ENCODE data around the gene CAPN5.

DNA sequence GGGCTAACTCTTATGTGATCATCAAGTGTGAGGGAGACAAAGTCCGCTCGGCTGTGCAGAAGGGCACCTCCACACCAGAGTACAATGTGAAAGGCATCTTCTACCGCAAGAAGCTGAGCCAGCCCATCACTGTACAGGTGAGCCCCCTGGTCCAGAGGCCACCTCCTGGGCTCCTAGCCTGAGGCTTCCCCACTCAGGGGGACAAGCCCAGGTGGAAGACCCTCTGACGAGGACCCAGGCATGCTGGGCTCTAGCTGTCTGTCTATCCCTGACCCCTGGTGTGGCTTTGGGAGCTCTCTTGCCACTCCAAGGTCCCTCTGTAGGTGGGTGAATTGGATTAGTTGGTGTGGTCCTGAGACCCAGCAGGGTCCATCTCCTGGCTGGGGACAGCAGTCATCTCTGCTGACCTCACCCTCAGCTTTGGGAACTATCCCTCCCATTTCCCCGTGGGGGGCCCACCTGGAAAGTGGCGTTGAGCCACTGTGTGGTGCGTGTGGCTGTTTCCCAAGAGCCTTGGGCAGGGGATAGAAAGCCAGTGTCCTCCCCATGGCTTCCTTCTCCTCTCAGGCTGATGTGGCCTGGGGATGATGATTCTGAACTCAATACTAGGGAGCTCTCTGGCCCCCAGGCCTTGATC, 55.9 kb downstream of the CAPN5 start:
- TF ChIP-seq, protein P1, sequence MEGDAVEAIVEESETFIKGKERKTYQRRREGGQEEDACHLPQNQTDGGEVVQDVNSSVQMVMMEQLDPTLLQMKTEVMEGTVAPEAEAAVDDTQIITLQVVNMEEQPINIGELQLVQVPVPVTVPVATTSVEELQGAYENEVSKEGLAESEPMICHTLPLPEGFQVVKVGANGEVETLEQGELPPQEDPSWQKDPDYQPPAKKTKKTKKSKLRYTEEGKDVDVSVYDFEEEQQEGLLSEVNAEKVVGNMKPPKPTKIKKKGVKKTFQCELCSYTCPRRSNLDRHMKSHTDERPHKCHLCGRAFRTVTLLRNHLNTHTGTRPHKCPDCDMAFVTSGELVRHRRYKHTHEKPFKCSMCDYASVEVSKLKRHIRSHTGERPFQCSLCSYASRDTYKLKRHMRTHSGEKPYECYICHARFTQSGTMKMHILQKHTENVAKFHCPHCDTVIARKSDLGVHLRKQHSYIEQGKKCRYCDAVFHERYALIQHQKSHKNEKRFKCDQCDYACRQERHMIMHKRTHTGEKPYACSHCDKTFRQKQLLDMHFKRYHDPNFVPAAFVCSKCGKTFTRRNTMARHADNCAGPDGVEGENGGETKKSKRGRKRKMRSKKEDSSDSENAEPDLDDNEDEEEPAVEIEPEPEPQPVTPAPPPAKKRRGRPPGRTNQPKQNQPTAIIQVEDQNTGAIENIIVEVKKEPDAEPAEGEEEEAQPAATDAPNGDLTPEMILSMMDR (IDR thresholded peaks at IDR 0.05; ENCODE audit: low read depth, low read length) = no peak
- TF ChIP-seq EZH2phosphoT487 (IDR thresholded peaks at IDR 0.05; ENCODE audit: low read depth) = no peak

Measured in OCI-LY3 (cell line).